HepG2 (cell line): ENCODE data around the gene NELFB. TPM values are rescaled to one million over a fixed set of nuclear protein-coding genes. Genes with fewer than 3 reads are reported as not detected.

ENCODE experiments used
- ARNT2 ChIP-seq: sonication (generic); formaldehyde crosslinking; IDR thresholded peaks from 2 replicates; pipeline ENCODE4 v1.8.0; 2022; ENCODE audit warnings: mild to moderate bottlenecking, low read depth, missing genetic modification reagents, moderate library complexity
- GLI4 ChIP-seq: sonication (generic); formaldehyde crosslinking; IDR thresholded peaks from 2 replicates; pipeline ENCODE4 v1.5.1; 2020; ENCODE audit warnings: missing genetic modification reagents, mild to moderate bottlenecking, moderate library complexity, borderline replicate concordance
- MTA1 ChIP-seq: sonication (generic); formaldehyde crosslinking; IDR thresholded peaks from 2 replicates; pipeline ENCODE4 v1.4.0; 2020; ENCODE audit warnings: missing genetic modification reagents, mild to moderate bottlenecking, borderline replicate concordance
- PAF1 ChIP-seq: IDR thresholded peaks from 2 replicates; pipeline ENCODE4 v1.6.1; 2016; ENCODE audit warnings: missing genetic modification reagents, missing compliant biosample characterization
- PAX8 ChIP-seq: sonication (generic); formaldehyde crosslinking; IDR thresholded peaks from 2 replicates; pipeline ENCODE4 v1.8.0; 2022; ENCODE audit warnings: mild to moderate bottlenecking, missing genetic modification reagents, borderline replicate concordance
- PAXIP1 ChIP-seq: sonication (generic); formaldehyde crosslinking; conservative IDR thresholded peaks from 2 replicates; pipeline ENCODE4 v1.4.0; 2020; ENCODE audit warnings: mild to moderate bottlenecking, missing genetic modification reagents, moderate library complexity
- PHF21A ChIP-seq: sonication (generic); formaldehyde crosslinking; IDR thresholded peaks from 2 replicates; pipeline ENCODE4 v1.5.0; 2020; ENCODE audit warnings: mild to moderate bottlenecking, missing genetic modification reagents
- SKIL ChIP-seq: sonication (generic); formaldehyde crosslinking; IDR thresholded peaks from 2 replicates; pipeline ENCODE4 v1.8.0; 2022; ENCODE audit warnings: missing genetic modification reagents, mild to moderate bottlenecking, moderate library complexity, borderline replicate concordance
- TMF1 ChIP-seq: sonication (generic); formaldehyde crosslinking; IDR thresholded peaks from 2 replicates; pipeline ENCODE4 v1.8.1; 2022; ENCODE audit warnings: low read depth, missing genetic modification reagents
- ZNF34 ChIP-seq: sonication (generic); formaldehyde crosslinking; IDR thresholded peaks from 2 replicates; pipeline ENCODE4 v1.4.0; 2020; ENCODE audit warnings: mild to moderate bottlenecking, missing genetic modification reagents, borderline replicate concordance
- ZNF614 ChIP-seq: IDR thresholded peaks from 2 replicates; pipeline ENCODE4 v1.6.1; 2018; ENCODE audit warnings: missing biosample characterization, missing genetic modification reagents, inconsistent platforms, borderline replicate concordance
- ZNF839 ChIP-seq: sonication (generic); formaldehyde crosslinking; IDR thresholded peaks from 2 replicates; pipeline ENCODE4 v1.4.0; 2020; ENCODE audit warnings: missing genetic modification reagents, mild to moderate bottlenecking, borderline replicate concordance
- polyA plus RNA-seq, 8 experiments: library from polyadenylated mRNA; depleted of rRNA in 3 of 8; stranded (reverse) in 7 of 8; unstranded in 1 of 8; fragments of >200 nt; fragmentation: Illumina TruSeq in 4 of 8; extraction: Trizol in 4 of 8; gene quantifications; 2 replicates each; pipeline versions ENCODE4 v1.2.1 to v1.2.3, GENCODE V29; 2011 to 2016; ENCODE audit warnings: low read depth in 4 of 8, missing spikeins in 1 of 8, mixed read lengths in 1 of 8; ENCODE audit not compliant: insufficient read depth in 1 of 8
- total RNA-seq, 5 experiments: library from RNA; depleted of rRNA; stranded (reverse); fragments of >200 nt; fragmentation: Illumina TruSeq; extraction: Trizol; gene quantifications; 2 replicates each; pipeline ENCODE4 v1.2.3, GENCODE V29; 2016; ENCODE audit warnings: low read depth in 1 of 5
- TF ChIP-seq, protein P1 (sequence below): sonication (generic); formaldehyde crosslinking; IDR thresholded peaks from 2 replicates; pipeline ENCODE4 v1.4.0; 2020; ENCODE audit warnings: missing genetic modification reagents; ENCODE audit errors: not compliant biosample characterization
- TF ChIP-seq, protein P2 (sequence below): sonication (generic); formaldehyde crosslinking; IDR thresholded peaks from 2 replicates; pipeline ENCODE4 v1.5.0; 2020; ENCODE audit warnings: mild to moderate bottlenecking, missing genetic modification reagents
- TF ChIP-seq, protein P3 (sequence below): sonication (generic); formaldehyde crosslinking; IDR thresholded peaks from 2 replicates; pipeline ENCODE4 v1.4.0; 2020; ENCODE audit warnings: missing genetic modification reagents

The NELFB gene
- total and polyA plus RNA-seq, 2 of the 13 experiments (the other 11 are each of a cell fraction or from before 2014, with no cell fraction given), result 26.5 to 45.8 TPM

GRCh38 chr9:137230705-137231371 lies 24.3 kb upstream of the NELFB start, which contains the start of gene SLC34A3 (continued):
- TF ChIP-seq GLI4 (no peak), PHF21A (CRISPR knock-in tag) (peak; percentile 28; the same call in 1 of the 2 replicates), ZNF614 (CRISPR knock-in tag) (0 out of 2 replicates have a peak, but pooled peaks have one; percentile 1), MTA1 (0 out of 2 replicates have a peak, but pooled peaks have one; percentile 22), ZNF34 (CRISPR knock-in tag) (0 out of 2 replicates have a peak, but pooled peaks have one; percentile 1), PAF1 (0 out of 2 replicates have a peak, but pooled peaks have one; percentile 7), PAX8 (CRISPR knock-in tag) (0 out of 2 replicates have a peak, but pooled peaks have one; percentile 10), TMF1 (CRISPR knock-in tag) (0 out of 2 replicates have a peak, but pooled peaks have one; percentile 41), SKIL (CRISPR knock-in tag) (no peak), ZNF839 (CRISPR knock-in tag) (0 out of 2 replicates have a peak, but pooled peaks have one; percentile 29), ARNT2 (CRISPR knock-in tag) (0 out of 2 replicates have a peak, but pooled peaks have one; percentile 2), PAXIP1 (peak; percentile 7; the same call in 1 of the 2 replicates)
- TF ChIP-seq, protein P1, sequence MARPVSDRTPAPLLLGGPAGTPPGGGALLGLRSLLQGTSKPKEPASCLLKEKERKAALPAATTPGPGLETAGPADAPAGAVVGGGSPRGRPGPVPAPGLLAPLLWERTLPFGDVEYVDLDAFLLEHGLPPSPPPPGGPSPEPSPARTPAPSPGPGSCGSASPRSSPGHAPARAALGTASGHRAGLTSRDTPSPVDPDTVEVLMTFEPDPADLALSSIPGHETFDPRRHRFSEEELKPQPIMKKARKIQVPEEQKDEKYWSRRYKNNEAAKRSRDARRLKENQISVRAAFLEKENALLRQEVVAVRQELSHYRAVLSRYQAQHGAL (CRISPR knock-in tag), result no peak
- TF ChIP-seq, protein P2, sequence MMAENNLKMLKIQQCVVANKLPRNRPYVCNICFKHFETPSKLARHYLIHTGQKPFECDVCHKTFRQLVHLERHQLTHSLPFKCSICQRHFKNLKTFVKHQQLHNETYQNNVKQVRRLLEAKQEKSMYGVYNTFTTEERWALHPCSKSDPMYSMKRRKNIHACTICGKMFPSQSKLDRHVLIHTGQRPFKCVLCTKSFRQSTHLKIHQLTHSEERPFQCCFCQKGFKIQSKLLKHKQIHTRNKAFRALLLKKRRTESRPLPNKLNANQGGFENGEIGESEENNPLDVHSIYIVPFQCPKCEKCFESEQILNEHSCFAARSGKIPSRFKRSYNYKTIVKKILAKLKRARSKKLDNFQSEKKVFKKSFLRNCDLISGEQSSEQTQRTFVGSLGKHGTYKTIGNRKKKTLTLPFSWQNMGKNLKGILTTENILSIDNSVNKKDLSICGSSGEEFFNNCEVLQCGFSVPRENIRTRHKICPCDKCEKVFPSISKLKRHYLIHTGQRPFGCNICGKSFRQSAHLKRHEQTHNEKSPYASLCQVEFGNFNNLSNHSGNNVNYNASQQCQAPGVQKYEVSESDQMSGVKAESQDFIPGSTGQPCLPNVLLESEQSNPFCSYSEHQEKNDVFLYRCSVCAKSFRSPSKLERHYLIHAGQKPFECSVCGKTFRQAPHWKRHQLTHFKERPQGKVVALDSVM (CRISPR knock-in tag), result peak; percentile 74
- TF ChIP-seq, protein P3, sequence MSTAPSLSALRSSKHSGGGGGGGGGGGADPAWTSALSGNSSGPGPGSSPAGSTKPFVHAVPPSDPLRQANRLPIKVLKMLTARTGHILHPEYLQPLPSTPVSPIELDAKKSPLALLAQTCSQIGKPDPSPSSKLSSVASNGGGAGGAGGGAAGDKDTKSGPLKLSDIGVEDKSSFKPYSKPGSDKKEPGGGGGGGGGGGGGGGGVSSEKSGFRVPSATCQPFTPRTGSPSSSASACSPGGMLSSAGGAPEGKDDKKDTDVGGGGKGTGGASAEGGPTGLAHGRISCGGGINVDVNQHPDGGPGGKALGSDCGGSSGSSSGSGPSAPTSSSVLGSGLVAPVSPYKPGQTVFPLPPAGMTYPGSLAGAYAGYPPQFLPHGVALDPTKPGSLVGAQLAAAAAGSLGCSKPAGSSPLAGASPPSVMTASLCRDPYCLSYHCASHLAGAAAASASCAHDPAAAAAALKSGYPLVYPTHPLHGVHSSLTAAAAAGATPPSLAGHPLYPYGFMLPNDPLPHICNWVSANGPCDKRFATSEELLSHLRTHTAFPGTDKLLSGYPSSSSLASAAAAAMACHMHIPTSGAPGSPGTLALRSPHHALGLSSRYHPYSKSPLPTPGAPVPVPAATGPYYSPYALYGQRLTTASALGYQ (CRISPR knock-in tag), result no peak
